A549 (cell line): ENCODE data around the gene CCND1. TPM values are rescaled to one million over a fixed set of nuclear protein-coding genes. Genes with fewer than 3 reads are reported as not detected.

Experiments used
- ATAC-seq, 2 experiments: fragments of 200-7000 bp in 1 of 2; fragments of >200 bp in 1 of 2; cut with Nextera tagmentation in 1 of 2; cut with Tn5 transposase in 1 of 2; 3 replicates each; pipeline versions ENCODE4 v1.8.0 to v1.9.1; 2018 to 2020; ENCODE audit warnings: mild to moderate bottlenecking in 1 of 2, moderate library complexity in 1 of 2
- CTCF ChIA-PET: fragments of 300-600 bp; sonication (Branson Sonifier 250); formaldehyde crosslinking; extraction: SDS; loops from one replicate; lab custom pipeline; 2021; ENCODE audit warnings: antibody characterized with exemption, inconsistent platforms; lab: Yijun Ruan, JAX
- POLR2A ChIA-PET: fragments of 350-600 bp; formaldehyde crosslinking; extraction: SDS; loops from one replicate; lab custom pipeline; 2021; ENCODE audit warnings: antibody characterized with exemption, inconsistent platforms; lab: Yijun Ruan, JAX
- DNase-seq, 2 experiments: peaks; one replicate each; pipeline versions ENCODE4 v3.0.0 to v3.0.0-alpha.2; 2011 to 2016; ENCODE audit warnings: low read depth in 1 of 2, low spot score in 1 of 2
- FAIRE-seq: peaks from 2 replicates; lab custom pipeline; 2011; peaks lifted over from hg19 to GRCh38; lab: Jason Lieb, UNC
- H3K27ac ChIP-seq, 2 experiments: fragments of >200 bp; sonication (Bioruptor Twin); formaldehyde crosslinking; 3 replicates each; pipeline ENCODE4 v1.5.1; 2016 to 2017
- H3K4me1 ChIP-seq: fragments of >200 bp; sonication (Bioruptor Twin); formaldehyde crosslinking; 3 replicates; pipeline ENCODE4 v1.6.1; 2016
- H3K4me2 ChIP-seq: fragments of >200 bp; sonication (Bioruptor Twin); formaldehyde crosslinking; 3 replicates; pipeline ENCODE4 v1.6.1; 2016
- H3K4me3 ChIP-seq: fragments of >200 bp; sonication (Bioruptor Twin); formaldehyde crosslinking; 3 replicates; pipeline ENCODE4 v1.5.1; 2016
- H3K9me3 ChIP-seq: fragments of >200 bp; sonication (Bioruptor Twin); formaldehyde crosslinking; 3 replicates; pipeline ENCODE4 v1.6.1; 2016
- ATOH8 ChIP-seq: fragments of 250-450 bp; sonication (Bioruptor Pico); IDR thresholded peaks from 2 replicates; pipeline ENCODE4 v1.5.0; 2020; ENCODE audit warnings: low read depth, mild to moderate bottlenecking, moderate library complexity
- BHLHE40 ChIP-seq: IDR thresholded peaks from 2 replicates; pipeline ENCODE4 v1.6.1; 2012; ENCODE audit warnings: low read depth, low read length, inconsistent platforms
- CBX8 ChIP-seq: fragments of 200-600 bp; sonication (generic); IDR thresholded peaks from 2 replicates; pipeline ENCODE4 v1.6.1; 2016
- CEBPB ChIP-seq, 2 experiments: fragments of >200 bp in 1 of 2; sonication (Bioruptor Twin) in 1 of 2; formaldehyde crosslinking in 1 of 2; IDR thresholded peaks; 2 replicates each; pipeline ENCODE4 v1.6.1; 2012 to 2016
- CHD4 ChIP-seq: fragments of 200-600 bp; sonication (generic); IDR thresholded peaks from 2 replicates; pipeline ENCODE4 v1.6.1; 2016; ENCODE audit warnings: antibody characterized with exemption, mild to moderate bottlenecking, borderline replicate concordance
- ESRRA ChIP-seq: fragments of 150-350 bp; IDR thresholded peaks from 2 replicates; pipeline ENCODE4 v1.6.1; 2014; ENCODE audit warnings: mild to moderate bottlenecking, low read length, borderline replicate concordance
- FOSB ChIP-seq: fragments of 250-450 bp; sonication (Bioruptor Pico); IDR thresholded peaks from 2 replicates; pipeline ENCODE4 v1.5.0; 2020; ENCODE audit warnings: mild to moderate bottlenecking, moderate library complexity
- HEYL ChIP-seq: fragments of 250-450 bp; sonication (Bioruptor Pico); IDR thresholded peaks from 2 replicates; pipeline ENCODE4 v1.8.0; 2021; ENCODE audit warnings: mild to moderate bottlenecking, moderate library complexity
- KDM5A ChIP-seq: fragments of 200-600 bp; sonication (generic); IDR thresholded peaks from 2 replicates; pipeline ENCODE4 v1.6.1; 2016; ENCODE audit warnings: antibody characterized with exemption, mild to moderate bottlenecking
- MAZ ChIP-seq: fragments of 150-350 bp; IDR thresholded peaks from 2 replicates; pipeline ENCODE4 v1.6.1; 2014; ENCODE audit warnings: antibody characterized with exemption, low read depth, low read length, borderline replicate concordance
- MYC ChIP-seq: IDR thresholded peaks from 2 replicates; pipeline ENCODE4 v1.6.1; 2012; ENCODE audit warnings: mild to moderate bottlenecking, inconsistent platforms, low read length, improper control_type of control experiment, borderline replicate concordance
- NFE2L2 ChIP-seq: fragments of 150-350 bp; conservative IDR thresholded peaks from 2 replicates; pipeline ENCODE4 v1.6.1; 2014; ENCODE audit warnings: low read length
- POLR2A ChIP-seq: IDR thresholded peaks from 2 replicates; pipeline ENCODE4 v1.6.1; 2012; ENCODE audit warnings: mild to moderate bottlenecking, low read length
- RAD21 ChIP-seq, 2 experiments: fragments of >200 bp in 1 of 2; sonication (Bioruptor Twin) in 1 of 2; formaldehyde crosslinking in 1 of 2; IDR thresholded peaks in 1 of 2; conservative IDR thresholded peaks in 1 of 2; 2 replicates in 1 of 2; 3 replicates in 1 of 2; pipeline ENCODE4 v1.6.1; 2012 to 2018; ENCODE audit warnings: inconsistent platforms in 1 of 2
- SMC3 ChIP-seq: fragments of >200 bp; sonication (Bioruptor Twin); formaldehyde crosslinking; IDR thresholded peaks from 3 replicates; pipeline ENCODE4 v1.6.1; 2018; ENCODE audit warnings: inconsistent platforms
- SREBF2 ChIP-seq: fragments of 450-650 bp; IDR thresholded peaks from 2 replicates; pipeline ENCODE4 v1.6.1; 2014; ENCODE audit warnings: mild to moderate bottlenecking, moderate library complexity
- TFCP2L1 ChIP-seq: fragments of 250-450 bp; sonication (Bioruptor Pico); IDR thresholded peaks from 2 replicates; pipeline ENCODE4 v1.5.0; 2021; ENCODE audit warnings: mild to moderate bottlenecking
- WGBS: methylation state at CpG from one replicate; pipeline ENCODE4 v1.1.6; 2017; ENCODE audit errors: missing lambda C conversion rate; 5-methylcytosine and 5-hydroxymethylcytosine counted together
- polyA plus RNA-seq, 4 experiments: library from polyadenylated mRNA; depleted of rRNA in 3 of 4; stranded (reverse); fragments of >200 nt; fragmentation: RNase III in 1 of 4; extraction: RNeasy Plus Mini Kit Qiagen cat#74134 plus additional on column Dnase treatment in 1 of 4; gene quantifications; 2 replicates in 3 of 4; 3 replicates in 1 of 4; pipeline ENCODE4 v1.2.3, GENCODE V29; 2011 to 2017
- TF ChIP-seq, protein P1 (sequence below): fragments of >200 bp; sonication (Bioruptor Twin); formaldehyde crosslinking; IDR thresholded peaks from 3 replicates; pipeline ENCODE4 v1.5.1; 2016
- TF ChIP-seq, protein P2 (sequence below): fragments of >200 bp; sonication (Bioruptor Twin); formaldehyde crosslinking; IDR thresholded peaks from 3 replicates; pipeline ENCODE4 v1.6.1; 2016

The CCND1 gene
- polyA plus RNA-seq, 2 of the 4 experiments (the other 2 are of a cell fraction): 131 to 136 TPM

DNA sequence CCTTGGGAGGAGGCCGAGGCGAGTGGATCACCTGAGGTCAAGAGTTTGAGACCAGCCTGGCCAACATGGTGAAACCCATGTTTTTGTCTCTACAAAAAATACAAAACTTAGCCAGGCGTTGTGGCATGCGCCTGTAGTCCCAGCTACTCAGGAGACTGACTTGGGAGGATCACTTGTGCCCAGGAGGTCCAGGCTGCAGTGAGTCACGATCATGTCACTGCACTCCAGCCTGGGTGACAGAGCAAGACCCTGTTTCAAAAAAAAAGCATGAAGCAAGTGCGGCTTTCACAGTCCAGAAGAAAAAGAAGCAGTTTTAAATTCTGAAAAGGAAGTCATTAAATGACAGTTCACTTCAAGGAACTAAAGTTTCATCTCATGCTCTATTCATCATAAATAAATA lies 41.3 kb downstream of the CCND1 start:
- CTCF ChIA-PET: interaction anchor here (4.5 kb wide), 1 partner anchor 510 kb away, joined by 14 read pairs; no protein-coding TSS in a partner anchor
- FAIRE-seq: no peak
- POLR2A ChIA-PET: no interaction called here

DNA sequence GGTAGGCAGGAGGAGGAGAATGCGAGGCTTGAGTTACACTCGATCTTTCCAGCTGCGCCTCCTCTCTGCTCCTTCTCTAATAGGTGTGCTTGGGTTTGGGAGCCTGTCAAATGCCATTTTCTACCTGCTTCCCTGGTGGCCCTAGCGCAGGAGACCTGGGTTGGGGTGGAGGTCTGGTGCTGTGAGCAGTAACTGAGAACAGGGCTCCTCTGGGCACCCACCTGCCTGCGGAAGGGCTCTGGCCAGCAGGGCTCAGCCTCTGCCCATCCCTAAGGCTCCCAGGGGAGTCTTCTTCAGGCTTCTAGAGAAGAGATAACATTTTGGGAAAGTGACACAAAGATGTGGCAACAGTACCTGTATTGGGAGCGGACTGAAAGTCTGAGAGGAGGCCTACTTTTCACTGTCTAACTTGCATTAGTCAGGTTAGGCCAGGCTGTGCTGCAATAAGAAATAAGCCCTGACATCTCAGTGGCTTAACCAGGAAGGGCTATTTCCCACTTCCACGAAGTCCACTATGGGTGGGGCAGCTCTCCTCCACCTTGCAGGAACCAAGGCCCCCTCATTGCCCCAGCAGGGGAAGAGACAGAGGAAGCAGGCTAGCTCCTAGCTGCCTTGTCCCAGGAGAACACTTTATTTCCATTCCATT lies 41.8 kb downstream of the CCND1 start:
- H3K4me3 ChIP-seq: no peak overlapping the region
- no peak overlapping the region for H3K27ac ChIP-seq
- no peak for TF ChIP-seq SREBF2
- TF ChIP-seq MAZ: no peak
- no peak for TF ChIP-seq RAD21 (conservative IDR thresholded peaks at IDR 0.05 in 1 of 2, IDR thresholded peaks at IDR 0.05 in 1 of 2)
- TF ChIP-seq CHD4: no peak
- TF ChIP-seq FOSB (CRISPR knock-in tag): no peak
- no peak for TF ChIP-seq CBX8
- TF ChIP-seq TFCP2L1 (CRISPR knock-in tag): no peak
- TF ChIP-seq KDM5A: no peak
- TF ChIP-seq MYC: no peak
- TF ChIP-seq NFE2L2: no peak
- TF ChIP-seq, all 56 proteins: peak for 0
- no peak for ATAC-seq
- H3K9me3 ChIP-seq: no peaks in the 10 kb centered on the region
- peaks cover 1% of the 10 kb centered on the region; the same call in 1 of the 3 replicates for H3K4me1 ChIP-seq
- FAIRE-seq: no peak
- DNase-seq: no peak
- no peak overlapping the region for H3K4me2 ChIP-seq
- ChIA-PET POLR2A (no interaction called here), CTCF (interaction anchor here (0.8 to 5.2 kb wide), 5 partner anchors 35 to 582 kb away, joined by 3 to 39 read pairs (median 14); no protein-coding TSS in a partner anchor)
- 76% methylated on average over 7 of the region's 7 CpGs for WGBS

More for the DNA sequence above, 41.3 kb downstream of the CCND1 start:
- H3K9me3 ChIP-seq: no peaks in the 10 kb centered on the region
- TF ChIP-seq HEYL (CRISPR knock-in tag): no peak
- TF ChIP-seq, protein P1, sequence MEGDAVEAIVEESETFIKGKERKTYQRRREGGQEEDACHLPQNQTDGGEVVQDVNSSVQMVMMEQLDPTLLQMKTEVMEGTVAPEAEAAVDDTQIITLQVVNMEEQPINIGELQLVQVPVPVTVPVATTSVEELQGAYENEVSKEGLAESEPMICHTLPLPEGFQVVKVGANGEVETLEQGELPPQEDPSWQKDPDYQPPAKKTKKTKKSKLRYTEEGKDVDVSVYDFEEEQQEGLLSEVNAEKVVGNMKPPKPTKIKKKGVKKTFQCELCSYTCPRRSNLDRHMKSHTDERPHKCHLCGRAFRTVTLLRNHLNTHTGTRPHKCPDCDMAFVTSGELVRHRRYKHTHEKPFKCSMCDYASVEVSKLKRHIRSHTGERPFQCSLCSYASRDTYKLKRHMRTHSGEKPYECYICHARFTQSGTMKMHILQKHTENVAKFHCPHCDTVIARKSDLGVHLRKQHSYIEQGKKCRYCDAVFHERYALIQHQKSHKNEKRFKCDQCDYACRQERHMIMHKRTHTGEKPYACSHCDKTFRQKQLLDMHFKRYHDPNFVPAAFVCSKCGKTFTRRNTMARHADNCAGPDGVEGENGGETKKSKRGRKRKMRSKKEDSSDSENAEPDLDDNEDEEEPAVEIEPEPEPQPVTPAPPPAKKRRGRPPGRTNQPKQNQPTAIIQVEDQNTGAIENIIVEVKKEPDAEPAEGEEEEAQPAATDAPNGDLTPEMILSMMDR: no peak
- no peak for TF ChIP-seq NFE2L2
- TF ChIP-seq ATOH8: no peak
- TF ChIP-seq, protein P2, sequence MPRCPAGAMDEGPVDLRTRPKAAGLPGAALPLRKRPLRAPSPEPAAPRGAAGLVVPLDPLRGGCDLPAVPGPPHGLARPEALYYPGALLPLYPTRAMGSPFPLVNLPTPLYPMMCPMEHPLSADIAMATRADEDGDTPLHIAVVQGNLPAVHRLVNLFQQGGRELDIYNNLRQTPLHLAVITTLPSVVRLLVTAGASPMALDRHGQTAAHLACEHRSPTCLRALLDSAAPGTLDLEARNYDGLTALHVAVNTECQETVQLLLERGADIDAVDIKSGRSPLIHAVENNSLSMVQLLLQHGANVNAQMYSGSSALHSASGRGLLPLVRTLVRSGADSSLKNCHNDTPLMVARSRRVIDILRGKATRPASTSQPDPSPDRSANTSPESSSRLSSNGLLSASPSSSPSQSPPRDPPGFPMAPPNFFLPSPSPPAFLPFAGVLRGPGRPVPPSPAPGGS: no peak
- no peak for TF ChIP-seq BHLHE40
- TF ChIP-seq MYC: no peak
- TF ChIP-seq CEBPB (IDR thresholded peaks at IDR 0.05): no peak
- no peak for TF ChIP-seq ESRRA
- TF ChIP-seq SREBF2: no peak
- TF ChIP-seq, all 56 proteins: peak for 0
- Histone ChIP-seq H3K4me2 (no peak overlapping the region), H3K4me3 (no peak overlapping the region), H3K27ac (no peak overlapping the region), H3K4me1 (no peaks in the 10 kb centered on the region)
- ATAC-seq (no peak), DNase-seq (no peak)
- 85% methylated on average over 6 of the region's 6 CpGs for WGBS

GRCh38 chr11:69683764-69684333 lies 42.9 kb downstream of the CCND1 start:
- Histone ChIP-seq H3K4me3 (no peak overlapping the region), H3K27ac (no peak overlapping the region), H3K9me3 (no peaks in the 10 kb centered on the region), H3K4me2 (no peak overlapping the region), H3K4me1 (peaks cover 12% of the 10 kb centered on the region; the same call in 2 of the 3 replicates)
- DNase-seq: peak in 1 of 2 experiments; percentile 64
- CTCF ChIA-PET: interaction anchor here (0.7 to 5.2 kb wide), 27 partner anchors 9 to 591 kb away, joined by 3 to 39 read pairs (median 4); partner anchors contain the start of gene LTO1
- TF ChIP-seq RAD21 (conservative IDR thresholded peaks at IDR 0.05 in 1 of 2, IDR thresholded peaks at IDR 0.05 in 1 of 2) (peak; percentile 77 to 89), POLR2A (no peak), SMC3 (peak; percentile 66), BHLHE40 (no peak)
- TF ChIP-seq, protein P1: peak; percentile 66
- 28% methylated on average over 9 of the region's 9 CpGs for WGBS
- POLR2A ChIA-PET: no interaction called here
- ATAC-seq: peak in 1 of 2 experiments; percentile 75; a peak in 3 of 6 replicates
- no peak for FAIRE-seq
